ENCODE results near the gene ARHGAP29. TPM values are rescaled to one million over a fixed set of nuclear protein-coding genes. Genes with fewer than 3 reads are reported as not detected.

ARHGAP29 gene
- total and polyA plus RNA-seq, 2 of the 8 experiments (the other 6 are each of a cell fraction or from before 2014, with no cell fraction given), result 0.57 to 3.2 TPM

GRCh38 chr1:94236013-94236491 is 1.3 kb downstream of the ARHGAP29 start:
- Histone ChIP-seq H3K4me2 (ENCODE audit: insufficient read depth in 1 of 2, low read depth in 2 of 2, low read length in 2 of 2) (peak overlapping the region; percentile 70 to 95), H3K27ac (ENCODE audit: low read depth, low read length) (no peak overlapping the region)

More at GRCh38 chr1:94236013-94236491, 1.3 kb downstream of the ARHGAP29 start:
- Histone ChIP-seq H3K79me2 (ENCODE audit: control insufficient read depth in 1 of 2, insufficient read depth in 2 of 2, low read length in 2 of 2) (no peaks in the 10 kb centered on the region), H3K27me3 (replicated peaks in 1 of 4; ENCODE audit: control insufficient read depth in 3 of 4, extremely low read depth in 1 of 4, insufficient read depth in 3 of 4, low read length in 3 of 4) (peaks cover 17 to 40% (median 32%) of the 10 kb centered on the region in 4 experiments), H4K91ac (replicated peaks; ENCODE audit: insufficient read length, low read length) (no peak overlapping the region), H3K36me3 (ENCODE audit: control insufficient read depth in 2 of 4, insufficient read depth in 4 of 4, low read length in 3 of 4) (no peaks in the 10 kb centered on the region), H3K56ac (replicated peaks; ENCODE audit: insufficient read length, low read depth, low read length) (no peak overlapping the region), H3K23ac (ENCODE audit: insufficient read length) (no peak overlapping the region), H2BK12ac (ENCODE audit: low read depth, low read length) (no peak overlapping the region), H4K5ac (ENCODE audit: insufficient read length, low read depth, low read length) (no peak overlapping the region), H2BK5ac (ENCODE audit: low read depth, low read length) (no peak overlapping the region), H3K4ac (replicated peaks; ENCODE audit: insufficient read length, low read depth, low read length) (no peak overlapping the region), H2AK5ac (ENCODE audit: low read depth, low read length) (no peak overlapping the region), H3K14ac (ENCODE audit: insufficient read length) (no peak overlapping the region), H3K9me3 (ENCODE audit: insufficient read depth in 2 of 2, low read depth in 1 of 2, low read length in 1 of 2) (no peaks in the 10 kb centered on the region), H3K23me2 (ENCODE audit: low read depth, low read length) (peaks cover 11% of the 10 kb centered on the region; the same call in 1 of the 2 replicates), H2BK20ac (ENCODE audit: low read length) (no peak overlapping the region), H3K4me1 (replicated peaks in 1 of 4; ENCODE audit: control insufficient read depth in 3 of 4, insufficient read depth in 4 of 4, low read length in 3 of 4) (peaks cover 0 to 2% (median 0%) of the 10 kb centered on the region in 4 experiments; a peak in 1 of 7 replicates), H3K9ac (replicated peaks in 1 of 4; ENCODE audit: extremely low read depth in 1 of 4, low read depth in 3 of 4, low read length in 3 of 4) (no peak overlapping the region), H2BK15ac (ENCODE audit: low read length) (no peak overlapping the region), H2BK120ac (replicated peaks; ENCODE audit: low read depth, low read length) (no peak overlapping the region), H3K4me3 (ENCODE audit: extremely low read depth in 1 of 4, insufficient read depth in 2 of 4, low read depth in 3 of 4, low read length in 4 of 4) (peak overlapping the region in 2 of 4 experiments; percentile 53 to 84; a peak in 4 of 8 replicates), H3K79me1 (ENCODE audit: low read depth, low read length) (no peaks in the 10 kb centered on the region), H4K20me1 (replicated peaks in 1 of 2; ENCODE audit: control insufficient read depth in 1 of 2, insufficient read depth in 2 of 2, low read length in 2 of 2) (no peaks in the 10 kb centered on the region), H4K8ac (ENCODE audit: extremely low read depth, insufficient read depth, low read length) (no peak overlapping the region), H3K18ac (ENCODE audit: extremely low read depth, low read length) (no peak overlapping the region), H2AFZ (ENCODE audit: low read length) (no peak overlapping the region)
- CTCF ChIA-PET (ENCODE audit: partially characterized antibody), result interaction anchor here (0.9 to 13.1 kb wide), 11 partner anchors 9 to 569 kb away, joined by 3 to 151 read pairs (median 4); no protein-coding TSS in a partner anchor
- POLR2A ChIA-PET (ENCODE audit: partially characterized antibody), result interaction anchor here (0.6 to 2.7 kb wide), 2 partner anchors 11 to 178 kb away, joined by 4 to 11 read pairs; no protein-coding TSS in a partner anchor
- 35% methylated on average over 6 of the region's 6 CpGs; no CpG with 5 or more reads in 1 of the 2 experiments for WGBS, 2 experiments (ENCODE audit: extremely low coverage in 1 of 2, insufficient coverage in 1 of 2, insufficient read length in 1 of 2, insufficient replicate concordance in 2 of 2, low coverage in 1 of 2, low lambda C conversion rate in 2 of 2, missing lambda C conversion rate in 1 of 2)
- FAIRE-seq (no peak), DNase-seq (ENCODE audit: low read depth in 1 of 2, low spot score in 2 of 2) (no peak)
- TF ChIP-seq GABPA (IDR thresholded peaks at IDR 0.05; ENCODE audit: borderline replicate concordance, insufficient read depth, low read length) (no peak), SUZ12 (IDR thresholded peaks at IDR 0.05; ENCODE audit: low read length) (0 out of 2 replicates have a peak, but pooled peaks have one; percentile 1), MAFK (IDR thresholded peaks at IDR 0.05; ENCODE audit: low read depth, low read length) (peak; percentile 20; the same call in 1 of the 2 replicates)
- TF ChIP-seq, protein P1, sequence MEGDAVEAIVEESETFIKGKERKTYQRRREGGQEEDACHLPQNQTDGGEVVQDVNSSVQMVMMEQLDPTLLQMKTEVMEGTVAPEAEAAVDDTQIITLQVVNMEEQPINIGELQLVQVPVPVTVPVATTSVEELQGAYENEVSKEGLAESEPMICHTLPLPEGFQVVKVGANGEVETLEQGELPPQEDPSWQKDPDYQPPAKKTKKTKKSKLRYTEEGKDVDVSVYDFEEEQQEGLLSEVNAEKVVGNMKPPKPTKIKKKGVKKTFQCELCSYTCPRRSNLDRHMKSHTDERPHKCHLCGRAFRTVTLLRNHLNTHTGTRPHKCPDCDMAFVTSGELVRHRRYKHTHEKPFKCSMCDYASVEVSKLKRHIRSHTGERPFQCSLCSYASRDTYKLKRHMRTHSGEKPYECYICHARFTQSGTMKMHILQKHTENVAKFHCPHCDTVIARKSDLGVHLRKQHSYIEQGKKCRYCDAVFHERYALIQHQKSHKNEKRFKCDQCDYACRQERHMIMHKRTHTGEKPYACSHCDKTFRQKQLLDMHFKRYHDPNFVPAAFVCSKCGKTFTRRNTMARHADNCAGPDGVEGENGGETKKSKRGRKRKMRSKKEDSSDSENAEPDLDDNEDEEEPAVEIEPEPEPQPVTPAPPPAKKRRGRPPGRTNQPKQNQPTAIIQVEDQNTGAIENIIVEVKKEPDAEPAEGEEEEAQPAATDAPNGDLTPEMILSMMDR (IDR thresholded peaks at IDR 0.05; ENCODE audit: control extremely low read depth in 1 of 3, insufficient read depth in 1 of 3, low read depth in 1 of 3, low read length in 3 of 3), result no peak
